GM10248 (cell line): Measurements from ENCODE around the gene WIPF2.

Source experiments
- CTCF ChIA-PET: fragments of 300-600 bp; sonication (Branson Sonifier 250); formaldehyde crosslinking; extraction: SDS; loops from one replicate; lab custom pipeline; 2021; ENCODE audit warnings: antibody characterized with exemption; lab: Yijun Ruan, JAX
- POLR2A ChIA-PET: fragments of 350-650 bp; sonication (Branson Sonifier 250); formaldehyde crosslinking; extraction: SDS; loops from one replicate; lab custom pipeline; 2020; ENCODE audit warnings: antibody characterized with exemption; lab: Yijun Ruan, JAX
- DNase-seq: peaks from one replicate; pipeline ENCODE4 v3.0.0; 2012; ENCODE audit errors: extremely low spot score
- CTCF ChIP-seq: IDR thresholded peaks from 2 replicates; pipeline ENCODE4 v1.5.1; 2012; ENCODE audit warnings: mild to moderate bottlenecking, low read depth; ENCODE audit errors: extremely low read depth, missing control alignments, control extremely low read depth

WIPF2 gene

DNA sequence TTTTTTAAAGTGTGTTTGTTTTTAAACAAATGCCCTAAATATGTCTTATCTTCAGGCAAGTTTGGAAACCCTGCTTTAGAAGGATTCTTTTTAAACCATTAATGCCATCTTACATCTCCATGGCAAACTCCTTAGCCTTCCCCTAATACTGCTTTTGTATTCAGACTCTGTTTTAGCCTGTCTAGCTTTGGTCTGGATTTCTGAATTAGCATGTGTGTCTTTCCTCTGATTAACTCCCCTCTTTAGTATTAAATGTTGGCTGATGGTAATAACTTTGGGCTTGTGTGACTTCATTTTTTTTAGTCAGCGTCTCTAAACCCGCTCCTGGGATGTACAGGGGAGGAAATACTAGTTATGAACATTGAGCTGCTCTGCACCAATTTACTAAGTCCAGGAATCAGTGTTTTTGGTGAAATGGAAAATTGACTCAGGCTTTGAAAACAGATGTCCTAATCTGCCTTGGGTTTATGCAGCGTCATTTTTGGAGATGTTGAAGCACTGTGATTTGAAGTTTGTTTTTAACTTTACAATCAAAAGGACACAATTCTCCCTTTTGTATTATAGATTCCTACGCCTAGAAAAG, 22.2 kb downstream of the WIPF2 start:
- ChIA-PET POLR2A (interaction anchor here (0.6 kb wide), 1 partner anchor 47 kb away, joined by 3 read pairs; no protein-coding TSS in a partner anchor), CTCF (interaction anchor here (1.1 to 2.3 kb wide), 5 partner anchors 7 to 42 kb away, joined by 3 to 6 read pairs (median 4); no protein-coding TSS in a partner anchor)

DNA sequence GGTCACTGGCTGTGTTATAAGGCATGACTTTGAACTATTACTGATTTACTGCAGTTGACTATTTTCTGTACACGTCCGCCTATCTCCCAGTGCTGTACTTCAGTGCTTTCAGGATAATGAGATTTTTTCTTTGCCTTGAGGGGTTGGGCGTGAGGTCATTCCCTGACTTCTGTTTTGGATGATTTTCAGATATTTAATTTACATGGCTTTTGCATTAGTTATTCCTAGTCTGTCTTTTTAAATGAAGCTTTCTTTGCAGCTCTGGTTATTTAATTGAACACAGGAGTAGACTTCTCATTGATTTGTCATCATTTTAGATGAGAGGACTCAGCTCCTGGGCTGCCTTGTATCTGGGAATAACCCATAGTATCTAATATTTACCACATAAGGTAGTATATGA, 23.7 kb downstream of the WIPF2 start:
- ChIA-PET CTCF (interaction anchor here (1.6 to 2.3 kb wide), 3 partner anchors 9 to 51 kb away, joined by 5 to 6 read pairs (median 6); no protein-coding TSS in a partner anchor), POLR2A (no interaction called here)
- no peak for DNase-seq
- no peak for TF ChIP-seq CTCF

More for the DNA sequence above, 22.2 kb downstream of the WIPF2 start:
- DNase-seq, result no peak
- no peak for TF ChIP-seq CTCF

- DNase-seq, result no peak
- POLR2A ChIA-PET, result no interaction called here
- CTCF ChIA-PET, result no interaction called here
- TF ChIP-seq CTCF, result no peak
These were observed 24.7 kb downstream of the WIPF2 start for GRCh38 chr17:40243761-40244160.

DNA sequence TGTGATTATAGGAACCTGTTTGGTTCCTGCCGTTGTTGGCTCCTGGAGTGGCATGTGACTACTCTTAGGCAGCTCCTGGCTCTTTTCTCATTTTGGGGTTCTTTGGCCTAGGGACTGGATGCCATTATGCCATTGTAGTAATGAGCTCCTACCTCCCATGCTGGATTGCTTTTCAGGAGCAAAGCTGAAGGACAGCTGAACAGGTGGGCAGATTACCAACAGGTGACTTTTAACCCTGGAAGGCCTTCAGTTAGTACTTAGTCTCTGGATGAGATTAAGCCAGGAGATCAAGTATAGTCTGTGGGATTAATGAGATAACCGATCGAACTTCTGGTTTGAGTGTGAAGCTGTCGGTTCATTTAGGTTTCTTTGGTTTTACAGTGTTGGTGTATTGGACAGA, 25.2 kb downstream of the WIPF2 start:
- no peak for DNase-seq
- TF ChIP-seq CTCF, result no peak
- ChIA-PET POLR2A (no interaction called here), CTCF (interaction anchor here (1.1 to 1.5 kb wide), 2 partner anchors 15 to 46 kb away, joined by 4 to 5 read pairs; no protein-coding TSS in a partner anchor)

GRCh38 chr17:40247926-40248495, 28.9 kb downstream of the WIPF2 start:
- DNase-seq, result no peak
- CTCF ChIA-PET, result no interaction called here
- POLR2A ChIA-PET, result interaction anchor here (0.6 kb wide), 1 partner anchor 35 kb away, joined by 6 read pairs; no protein-coding TSS in a partner anchor
- no peak for TF ChIP-seq CTCF

DNA sequence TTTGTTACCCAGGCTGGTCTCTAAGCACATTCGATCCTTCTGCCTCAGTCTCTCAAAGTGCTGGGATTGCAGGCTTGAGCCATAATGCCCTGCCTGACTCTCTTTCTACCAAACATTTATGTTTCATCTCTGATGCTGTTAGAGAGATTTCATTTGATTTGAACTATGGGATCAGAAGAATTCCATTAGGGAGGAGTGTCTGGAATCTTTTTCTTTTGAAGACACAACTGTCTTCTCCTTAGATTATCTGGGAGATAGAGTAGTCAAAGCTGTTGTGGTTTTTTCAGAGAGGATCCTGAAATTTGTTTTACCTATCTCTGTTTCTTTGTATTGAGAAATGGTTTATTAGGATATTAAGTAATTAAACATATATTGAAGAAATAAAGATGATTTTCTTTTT, 29.4 kb downstream of the WIPF2 start:
- ChIA-PET CTCF (no interaction called here), POLR2A (no interaction called here)
- no peak for TF ChIP-seq CTCF
- no peak for DNase-seq
